Neural progenitor cell (in vitro differentiated cells): ENCODE data around the gene CYP3A5.
"Not testable (repeated sequence)": the region's sequence is repeated elsewhere in the genome, so short reads cannot be mapped to it uniquely, and the experiment has no call there.

Experiments used
- EZH2 ChIP-seq: fragments of 200-600 bp; sonication (generic); IDR thresholded peaks from 2 replicates; pipeline ENCODE4 v1.6.1; 2017; ENCODE audit warnings: antibody characterized with exemption, mild to moderate bottlenecking, moderate library complexity
- EZH2phosphoT487 ChIP-seq: fragments of 200-600 bp; sonication (generic); IDR thresholded peaks from 2 replicates; pipeline ENCODE4 v1.6.1; 2017; ENCODE audit warnings: antibody characterized with exemption
- TF ChIP-seq, protein P1 (sequence below): fragments of 200-600 bp; sonication (generic); IDR thresholded peaks from 2 replicates; pipeline ENCODE4 v1.5.1; 2017; ENCODE audit warnings: antibody characterized with exemption, mild to moderate bottlenecking

DNA sequence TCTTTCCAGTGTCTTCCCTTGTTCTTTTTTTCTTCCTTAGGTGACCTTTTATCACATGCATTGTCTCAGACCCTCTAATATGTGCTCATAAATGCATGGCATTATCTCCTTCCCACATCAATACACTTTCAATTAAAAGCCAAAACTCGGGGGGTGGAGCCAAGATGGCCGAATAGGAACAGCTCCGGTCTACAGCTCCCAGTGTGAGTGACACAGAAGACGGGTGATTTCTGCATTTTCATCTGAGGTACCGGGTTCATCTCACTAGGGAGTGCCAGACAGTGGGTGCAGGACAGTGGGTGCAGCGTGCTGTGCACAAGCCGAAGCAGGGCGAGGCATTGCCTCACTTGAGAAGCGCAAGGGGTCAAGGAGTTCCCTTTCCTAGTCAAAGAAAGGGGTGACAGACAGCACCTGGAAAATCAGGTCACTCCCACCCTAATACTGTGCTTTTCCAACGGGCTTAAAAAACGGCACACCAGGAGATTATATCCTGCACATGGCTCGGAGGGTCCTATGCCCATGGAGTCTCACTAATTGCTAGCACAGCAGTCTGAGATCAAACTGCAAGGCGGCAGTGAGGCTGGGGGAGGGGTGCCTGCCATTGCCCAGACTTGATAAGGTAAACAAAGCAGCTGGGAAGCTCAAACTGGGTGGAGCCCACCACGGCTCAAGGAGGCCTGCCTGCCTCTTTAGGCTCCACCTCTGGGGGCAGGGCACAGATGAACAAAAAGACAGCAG, 6.2 kb upstream of the CYP3A5 start:
- TF ChIP-seq, protein P1, sequence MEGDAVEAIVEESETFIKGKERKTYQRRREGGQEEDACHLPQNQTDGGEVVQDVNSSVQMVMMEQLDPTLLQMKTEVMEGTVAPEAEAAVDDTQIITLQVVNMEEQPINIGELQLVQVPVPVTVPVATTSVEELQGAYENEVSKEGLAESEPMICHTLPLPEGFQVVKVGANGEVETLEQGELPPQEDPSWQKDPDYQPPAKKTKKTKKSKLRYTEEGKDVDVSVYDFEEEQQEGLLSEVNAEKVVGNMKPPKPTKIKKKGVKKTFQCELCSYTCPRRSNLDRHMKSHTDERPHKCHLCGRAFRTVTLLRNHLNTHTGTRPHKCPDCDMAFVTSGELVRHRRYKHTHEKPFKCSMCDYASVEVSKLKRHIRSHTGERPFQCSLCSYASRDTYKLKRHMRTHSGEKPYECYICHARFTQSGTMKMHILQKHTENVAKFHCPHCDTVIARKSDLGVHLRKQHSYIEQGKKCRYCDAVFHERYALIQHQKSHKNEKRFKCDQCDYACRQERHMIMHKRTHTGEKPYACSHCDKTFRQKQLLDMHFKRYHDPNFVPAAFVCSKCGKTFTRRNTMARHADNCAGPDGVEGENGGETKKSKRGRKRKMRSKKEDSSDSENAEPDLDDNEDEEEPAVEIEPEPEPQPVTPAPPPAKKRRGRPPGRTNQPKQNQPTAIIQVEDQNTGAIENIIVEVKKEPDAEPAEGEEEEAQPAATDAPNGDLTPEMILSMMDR = not testable (repeated sequence)
- not testable (repeated sequence) for TF ChIP-seq EZH2, EZH2phosphoT487
